SK-N-MC (cell line): ENCODE results near the gene CYB5A.

Source experiments
- DNase-seq: peaks from one replicate; pipeline ENCODE4 v3.0.0-alpha.2; 2011; ENCODE audit warnings: low read depth, low spot score
- H3K27ac ChIP-seq: fragments of 200-600 bp; sonication (generic); 2 replicates; pipeline ENCODE4 v1.5.1; 2016; ENCODE audit warnings: mixed run types
- H3K36me3 ChIP-seq: fragments of 200-600 bp; sonication (generic); 2 replicates; pipeline ENCODE4 v1.6.1; 2017; ENCODE audit warnings: antibody characterized with exemption, low read length, mixed read lengths; ENCODE audit not compliant: insufficient read depth
- H3K4me3 ChIP-seq: fragments of 200-600 bp; sonication (generic); 2 replicates; pipeline ENCODE4 v1.5.1; 2016
- H3K9ac ChIP-seq: fragments of 200-600 bp; sonication (generic); 2 replicates; pipeline ENCODE4 v1.8.0; 2017; ENCODE audit warnings: mixed run types, mixed read lengths; ENCODE audit not compliant: insufficient read length
- H3K9me3 ChIP-seq: fragments of 200-600 bp; sonication (generic); 2 replicates; pipeline ENCODE4 v1.6.1; 2017; ENCODE audit warnings: low read depth, mild to moderate bottlenecking, antibody characterized with exemption, low read length, moderate library complexity, mixed read lengths
- EZH2 ChIP-seq: fragments of 200-600 bp; sonication (generic); IDR thresholded peaks from one replicate; pipeline ENCODE4 v1.6.1; 2017; ENCODE audit warnings: antibody characterized with exemption
- FOXP2 ChIP-seq: optimal IDR thresholded peaks from 2 replicates; pipeline ENCODE3; 2011; ENCODE audit warnings: mild to moderate bottlenecking, moderate library complexity; ENCODE audit not compliant: insufficient read depth; ENCODE audit errors: extremely low read length, control extremely low read depth
- POLR2AphosphoS5 ChIP-seq: IDR thresholded peaks from 2 replicates; pipeline ENCODE4 v1.6.1; 2012; ENCODE audit warnings: mild to moderate bottlenecking, low read depth, low read length, borderline replicate concordance

The CYB5A gene

DNA sequence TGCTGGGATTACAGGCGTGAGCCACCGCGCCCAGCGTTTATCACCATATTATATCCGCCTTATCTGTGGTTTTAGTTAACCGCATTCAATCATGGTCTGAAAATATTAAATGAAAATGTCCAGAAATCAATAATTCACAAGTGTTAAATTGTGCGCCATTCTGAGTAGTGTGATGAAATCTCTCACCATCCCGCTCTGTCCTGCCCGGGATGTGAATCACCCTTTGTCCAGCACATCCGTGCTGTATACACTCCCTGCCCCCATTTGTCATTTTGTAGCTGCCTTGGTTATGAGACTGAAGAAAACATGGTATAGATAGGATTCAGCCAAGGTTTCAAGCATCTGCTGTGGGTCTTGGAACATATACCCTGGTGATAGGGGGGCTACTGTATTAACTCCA is 72.7 kb downstream of the CYB5A start:
- no peaks in the 10 kb centered on the region for H3K36me3 ChIP-seq
- no peak overlapping the region for H3K4me3 ChIP-seq
- H3K9me3 ChIP-seq: no peaks in the 10 kb centered on the region
- no peak for DNase-seq
- no peak overlapping the region for H3K27ac ChIP-seq
- TF ChIP-seq POLR2AphosphoS5: no peak
- TF ChIP-seq EZH2: no peak
- no peak for TF ChIP-seq FOXP2
- no peak overlapping the region for H3K9ac ChIP-seq

DNA sequence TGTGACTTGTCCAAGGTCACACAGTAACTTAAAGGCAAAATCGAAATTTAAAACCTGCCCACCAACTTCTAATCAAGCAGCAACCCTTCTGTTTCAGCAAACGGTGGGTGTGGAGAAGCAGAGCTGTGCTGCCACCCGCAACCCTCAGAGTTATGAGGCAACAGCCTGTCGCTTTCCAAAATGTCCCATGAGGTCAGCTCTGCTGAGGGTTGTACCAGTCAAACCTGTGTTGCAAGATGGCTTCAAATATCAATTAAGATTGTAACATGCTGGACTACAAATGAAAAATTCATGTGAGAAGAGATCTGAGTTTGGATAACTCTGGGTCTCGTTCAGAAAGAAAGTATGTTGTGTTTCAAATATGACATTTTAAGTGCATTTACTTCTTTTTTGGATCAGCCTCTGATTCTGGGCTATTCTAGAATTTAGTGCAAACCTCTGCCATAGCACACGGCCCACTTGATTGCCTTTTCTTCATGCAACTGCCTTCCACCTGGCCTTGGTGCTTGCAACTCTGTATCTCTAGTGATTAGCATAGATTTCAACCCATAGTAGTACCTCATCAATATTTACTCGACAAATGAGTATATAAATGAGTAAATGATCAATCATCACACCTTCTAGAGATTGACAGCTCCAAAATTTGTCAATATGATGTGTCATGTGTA is 74.2 kb downstream of the CYB5A start:
- H3K4me3 ChIP-seq: no peak overlapping the region
- no peak overlapping the region for H3K27ac ChIP-seq
- TF ChIP-seq EZH2: no peak
- TF ChIP-seq POLR2AphosphoS5: no peak
- no peaks in the 10 kb centered on the region for H3K36me3 ChIP-seq
- no peaks in the 10 kb centered on the region for H3K9me3 ChIP-seq
- no peak overlapping the region for H3K9ac ChIP-seq
- no peak for DNase-seq

DNA sequence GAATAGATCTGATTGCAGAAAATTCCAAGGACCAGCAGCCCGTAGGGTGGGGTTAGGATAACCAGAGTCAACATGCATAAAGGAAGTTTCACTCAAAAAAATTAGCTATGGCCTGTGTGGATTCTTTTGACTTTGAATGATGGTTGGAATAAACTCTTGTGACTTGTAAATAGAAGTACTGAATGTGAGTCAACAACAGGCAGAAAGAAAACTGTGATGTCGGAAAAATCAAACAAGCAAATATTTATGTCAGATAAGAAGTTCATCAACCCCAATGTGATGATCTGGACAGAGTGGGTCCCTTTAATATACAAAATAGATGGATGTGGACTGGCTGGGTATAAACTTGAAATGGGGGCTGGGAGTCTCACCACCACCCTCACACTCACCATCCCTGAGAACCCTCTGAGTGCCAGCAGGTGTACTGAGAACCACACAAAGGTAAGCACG is 75.1 kb downstream of the CYB5A start:
- Histone ChIP-seq H3K9ac (no peak overlapping the region), H3K36me3 (no peaks in the 10 kb centered on the region), H3K4me3 (no peak overlapping the region), H3K9me3 (no peaks in the 10 kb centered on the region), H3K27ac (no peak overlapping the region)
- DNase-seq: no peak
- TF ChIP-seq FOXP2 (no peak), EZH2 (no peak), POLR2AphosphoS5 (no peak)

DNA sequence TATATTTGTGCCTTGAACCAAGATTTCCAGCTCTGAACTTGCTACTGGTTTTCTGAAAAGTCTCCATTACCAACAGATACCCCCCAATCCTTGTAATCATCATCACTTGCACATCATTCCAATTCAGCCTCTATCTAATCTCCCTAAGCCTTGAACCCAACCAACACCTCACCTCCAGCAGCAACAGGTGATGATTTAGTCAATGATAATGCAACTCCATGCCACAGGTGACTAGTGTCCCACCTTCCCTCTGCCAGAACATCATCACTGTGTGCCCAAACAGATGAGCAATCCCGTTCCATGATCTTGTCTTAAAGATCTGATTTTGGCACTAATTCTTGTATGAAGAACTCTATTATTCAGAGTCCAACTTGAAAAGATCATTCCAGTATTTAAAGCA is 75.9 kb downstream of the CYB5A start:
- no peak overlapping the region for H3K27ac ChIP-seq
- no peak overlapping the region for H3K4me3 ChIP-seq
- no peaks in the 10 kb centered on the region for H3K36me3 ChIP-seq
- DNase-seq: no peak
- H3K9ac ChIP-seq: no peak overlapping the region
- no peaks in the 10 kb centered on the region for H3K9me3 ChIP-seq
- TF ChIP-seq EZH2 (no peak), POLR2AphosphoS5 (no peak), FOXP2 (no peak)

DNA sequence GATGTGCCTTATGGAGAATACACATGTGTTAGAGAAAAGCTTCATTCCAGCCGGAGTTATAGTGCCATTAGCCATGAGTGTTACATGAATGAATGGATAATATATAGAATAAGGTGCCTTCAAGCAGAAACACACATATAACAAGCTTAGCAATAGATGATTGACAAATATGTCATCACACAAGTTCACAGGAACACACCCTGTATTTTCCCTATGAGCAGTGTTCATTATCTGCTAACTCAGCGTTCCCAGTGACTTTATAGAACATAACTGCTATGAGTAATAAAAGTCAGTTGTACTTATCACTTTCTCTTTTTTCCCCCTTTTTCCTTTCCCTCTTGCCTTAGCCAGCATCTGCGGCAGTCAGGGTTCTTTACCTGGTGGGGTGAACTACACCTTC is 78.3 kb downstream of the CYB5A start:
- Histone ChIP-seq H3K9ac (no peak overlapping the region), H3K9me3 (no peaks in the 10 kb centered on the region), H3K36me3 (no peaks in the 10 kb centered on the region), H3K27ac (no peak overlapping the region), H3K4me3 (no peak overlapping the region)
- no peak for TF ChIP-seq POLR2AphosphoS5
- no peak for TF ChIP-seq EZH2
- no peak for TF ChIP-seq FOXP2
- no peak for DNase-seq

DNA sequence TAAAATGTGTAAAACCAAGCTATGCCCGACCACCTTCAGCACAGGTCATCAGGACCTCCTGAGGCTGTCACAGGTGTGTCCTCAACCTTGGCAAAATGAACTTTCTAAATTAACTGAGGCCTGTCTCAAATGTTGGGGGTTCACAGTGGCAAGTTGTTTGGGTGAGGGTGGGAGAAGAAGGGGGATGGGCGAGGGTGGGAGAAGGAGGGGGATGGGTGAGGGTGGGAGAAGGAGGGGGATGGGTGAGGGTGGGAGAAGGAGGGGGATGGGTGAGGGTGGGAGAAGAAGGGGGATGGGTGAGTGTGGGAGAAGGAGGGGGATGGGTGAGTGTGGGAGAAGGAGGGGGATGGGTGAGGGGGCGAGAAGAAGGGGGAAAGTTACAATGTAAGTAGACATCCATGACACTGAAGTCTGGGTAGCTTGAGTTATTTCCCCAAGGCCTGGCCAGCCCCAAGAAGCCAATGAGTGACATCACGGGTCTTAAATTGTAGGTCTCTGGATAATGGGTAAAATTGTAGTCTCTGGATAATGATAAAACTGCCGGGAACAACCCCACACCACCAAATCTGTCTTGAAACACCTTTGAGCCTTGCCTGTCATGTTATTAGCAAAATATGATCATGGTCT is 87.1 kb downstream of the CYB5A start:
- Histone ChIP-seq H3K27ac (no peak overlapping the region), H3K9ac (no peak overlapping the region), H3K4me3 (no peak overlapping the region), H3K36me3 (no peaks in the 10 kb centered on the region), H3K9me3 (no peaks in the 10 kb centered on the region)
- TF ChIP-seq EZH2 (no peak), POLR2AphosphoS5 (no peak)
- no peak for DNase-seq

DNA sequence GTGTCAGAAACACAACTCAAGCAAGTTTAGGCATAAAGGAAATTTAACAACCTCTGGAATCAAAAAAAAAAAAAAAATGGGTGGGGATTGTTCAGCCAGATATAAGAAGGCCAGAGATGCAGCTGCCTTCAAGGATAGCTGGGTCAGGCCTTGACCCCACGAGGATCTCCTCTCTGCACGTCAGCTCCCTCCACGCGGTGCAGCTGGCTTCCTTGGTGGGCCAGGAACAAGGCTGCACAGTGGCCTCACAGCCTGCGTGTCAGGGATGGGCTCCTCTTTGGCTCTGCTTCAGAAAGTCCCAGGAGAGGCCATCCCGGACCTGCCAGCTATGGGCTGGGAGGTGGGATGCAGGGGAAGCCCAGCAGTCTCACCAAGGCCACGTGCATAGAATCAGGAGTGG is 88.0 kb downstream of the CYB5A start:
- Histone ChIP-seq H3K36me3 (no peaks in the 10 kb centered on the region), H3K9me3 (no peaks in the 10 kb centered on the region), H3K27ac (no peak overlapping the region), H3K4me3 (no peak overlapping the region), H3K9ac (no peak overlapping the region)
- no peak for DNase-seq
- TF ChIP-seq POLR2AphosphoS5: no peak
- no peak for TF ChIP-seq EZH2
- no peak for TF ChIP-seq FOXP2
